SU-DHL-6 (cell line): Measurements from ENCODE around the gene HOXA11.

Experiments used
- H2AFZ ChIP-seq: fragments of 200-600 bp; sonication (generic); 2 replicates; pipeline ENCODE4 v1.6.1; 2014; ENCODE audit warnings: low read depth, mild to moderate bottlenecking, moderate library complexity, mixed read lengths, antibody characterized with exemption, low read length; ENCODE audit not compliant: severe bottlenecking
- H3F3A ChIP-seq: fragments of 200-600 bp; shearing (Covaris generic); 2 replicates; pipeline ENCODE4 v1.6.0; 2016; ENCODE audit warnings: antibody characterized with exemption, mild to moderate bottlenecking; ENCODE audit not compliant: insufficient read depth
- H3K27ac ChIP-seq: fragments of 200-600 bp; sonication (generic); 2 replicates; pipeline ENCODE4 v1.5.1; 2016; ENCODE audit warnings: low read depth, mild to moderate bottlenecking, low read length, moderate library complexity, mixed read lengths
- H3K27me3 ChIP-seq: fragments of 200-600 bp; sonication (generic), shearing (Covaris generic); 2 replicates; pipeline ENCODE4 v1.6.0; 2014; ENCODE audit warnings: mild to moderate bottlenecking, low read length
- H3K36me3 ChIP-seq: fragments of 200-600 bp; sonication (generic); 2 replicates; pipeline ENCODE4 v1.6.1; 2014; ENCODE audit warnings: mild to moderate bottlenecking, low read length, mixed read lengths
- H3K4me2 ChIP-seq: fragments of 300-600, 200-600 bp; shearing (Covaris generic), sonication (generic); 2 replicates; pipeline ENCODE4 v1.6.0; 2014; ENCODE audit warnings: low read length, low read depth, mild to moderate bottlenecking; ENCODE audit not compliant: poor library complexity, severe bottlenecking
- H3K4me3 ChIP-seq: fragments of 200-600 bp; sonication (generic); 2 replicates; pipeline ENCODE4 v1.5.1; 2014; ENCODE audit warnings: antibody characterized with exemption, low read length, mild to moderate bottlenecking, mixed read lengths; ENCODE audit not compliant: insufficient read depth, poor library complexity, severe bottlenecking
- H3K79me2 ChIP-seq: fragments of 200-600 bp; sonication (generic); 2 replicates; pipeline ENCODE4 v1.6.1; 2014; ENCODE audit warnings: mild to moderate bottlenecking, low read length, moderate library complexity; ENCODE audit not compliant: insufficient read depth
- H3K9ac ChIP-seq: fragments of 200-600 bp; sonication (generic); 2 replicates; pipeline ENCODE4 v1.7.0; 2014; ENCODE audit warnings: mild to moderate bottlenecking, low read length
- H3K9me2 ChIP-seq: fragments of 200-600 bp; sonication (generic); replicated peaks from 2 replicates; pipeline ENCODE4 v1.6.1; 2014; ENCODE audit warnings: low read length; ENCODE audit not compliant: insufficient read depth
- H3K9me3 ChIP-seq: fragments of 200-600 bp; sonication (generic); 2 replicates; pipeline ENCODE4 v1.6.1; 2014; ENCODE audit warnings: low read length, mixed read lengths; ENCODE audit not compliant: insufficient read depth
- H4K20me1 ChIP-seq: fragments of 200-600 bp; sonication (generic); 2 replicates; pipeline ENCODE4 v1.6.1; 2014; ENCODE audit warnings: low read depth, mild to moderate bottlenecking, antibody characterized with exemption, low read length, moderate library complexity, mixed read lengths
- CTCF ChIP-seq: fragments of 200-600 bp; sonication (generic); IDR thresholded peaks from one replicate; pipeline ENCODE4 v1.5.1; 2017; ENCODE audit warnings: antibody characterized with exemption, mild to moderate bottlenecking, low read length, moderate library complexity; ENCODE audit not compliant: insufficient read depth, poor library complexity, severe bottlenecking
- EZH2phosphoT487 ChIP-seq: fragments of 200-600 bp; sonication (generic), shearing (Covaris generic); conservative IDR thresholded peaks from 2 replicates; pipeline ENCODE4 v1.6.1; 2018; ENCODE audit warnings: mild to moderate bottlenecking, antibody characterized with exemption, low read length, moderate library complexity, mixed read lengths

The HOXA11 gene

GRCh38 chr7:27188386-27189294 lies 3.6 kb upstream of the HOXA11 start:
- no peak overlapping the region for H3K9ac ChIP-seq
- H4K20me1 ChIP-seq, result no peaks in the 10 kb centered on the region
- no peak overlapping the region for H3K27ac ChIP-seq
- no peak overlapping the region for H2AFZ ChIP-seq
- H3K79me2 ChIP-seq, result no peaks in the 10 kb centered on the region
- H3K9me2 ChIP-seq, result no peaks in the 10 kb centered on the region
- no peak for TF ChIP-seq EZH2phosphoT487
- H3F3A ChIP-seq, result no peaks in the 10 kb centered on the region
- H3K36me3 ChIP-seq, result no peaks in the 10 kb centered on the region
- H3K27me3 ChIP-seq, result no peaks in the 10 kb centered on the region
- no peaks in the 10 kb centered on the region for H3K9me3 ChIP-seq
- no peak overlapping the region for H3K4me3 ChIP-seq
- no peak overlapping the region for H3K4me2 ChIP-seq

GRCh38 chr7:27187475-27188385 lies 2.7 kb upstream of the HOXA11 start:
- Histone ChIP-seq H4K20me1 (no peaks in the 10 kb centered on the region), H2AFZ (no peak overlapping the region), H3F3A (no peaks in the 10 kb centered on the region), H3K27ac (no peak overlapping the region), H3K27me3 (no peaks in the 10 kb centered on the region), H3K36me3 (no peaks in the 10 kb centered on the region), H3K4me3 (no peak overlapping the region), H3K9ac (no peak overlapping the region), H3K4me2 (no peak overlapping the region), H3K79me2 (no peaks in the 10 kb centered on the region), H3K9me2 (no peaks in the 10 kb centered on the region), H3K9me3 (no peaks in the 10 kb centered on the region)
- TF ChIP-seq CTCF (no peak), EZH2phosphoT487 (no peak)

GRCh38 chr7:27186668-27187474 lies 1.8 kb upstream of the HOXA11 start:
- Histone ChIP-seq H3K27ac (no peak overlapping the region), H3K27me3 (no peaks in the 10 kb centered on the region), H3K9me2 (no peaks in the 10 kb centered on the region), H3K36me3 (no peaks in the 10 kb centered on the region), H3K4me3 (no peak overlapping the region), H3F3A (no peaks in the 10 kb centered on the region), H3K79me2 (no peaks in the 10 kb centered on the region), H3K9ac (no peak overlapping the region), H2AFZ (no peak overlapping the region), H4K20me1 (no peaks in the 10 kb centered on the region), H3K9me3 (no peaks in the 10 kb centered on the region), H3K4me2 (no peak overlapping the region)
- TF ChIP-seq EZH2phosphoT487 (no peak), CTCF (no peak)
